H1 (cell line): Measurements from ENCODE around the gene DCBLD1. TPM values are rescaled to one million over a fixed set of nuclear protein-coding genes. Genes with fewer than 3 reads are reported as not detected.

Experiments used
- HDAC6 ChIP-seq: IDR thresholded peaks from one replicate; pipeline ENCODE4 v1.7.1; 2012; ENCODE audit warnings: low read depth, mild to moderate bottlenecking, inconsistent platforms, low read length, moderate library complexity
- polyA plus RNA-seq, 7 experiments: library from polyadenylated mRNA; depleted of rRNA in 3 of 7; stranded (reverse) in 5 of 7; unstranded in 2 of 7; fragments of >200 nt in 5 of 7; fragments of 200-250 nt in 2 of 7; gene quantifications; 1 replicate in 5 of 7; 2 replicates in 1 of 7; 4 replicates in 1 of 7; pipeline versions ENCODE4 v1.2.1 to v1.2.3, GENCODE V29; 2011 to 2013; ENCODE audit warnings: missing spikeins in 2 of 7, mixed read lengths in 2 of 7
- total RNA-seq: library from RNA; stranded (reverse); fragmentation: NEBNext Ultra II Directional; extraction: Animal tissue kit (Norgen Biotek cat#: 25700); gene quantifications from 2 replicates; pipeline ENCODE4 v1.2.1, GENCODE V29; 2021

Gene DCBLD1
- total and polyA plus RNA-seq, 2 of the 8 experiments (the other 6 are each of a cell fraction or from before 2014, with no cell fraction given) = 3.9 to 11.2 TPM

GRCh38 chr6:117552618-117553017 is 70.1 kb downstream of the DCBLD1 start (continued):
- no peak for TF ChIP-seq HDAC6
